Astrocyte (in vitro differentiated cells and primary cell): ENCODE data around the gene SORL1.

ENCODE experiments used
- CTCF ChIP-seq: IDR thresholded peaks from 2 replicates; pipeline ENCODE4 v1.5.1; 2011; ENCODE audit warnings: low read depth, mild to moderate bottlenecking, inconsistent platforms, low read length, moderate library complexity; ENCODE audit not compliant: insufficient read depth
- EZH2 ChIP-seq: IDR thresholded peaks from 2 replicates; pipeline ENCODE4 v1.6.1; 2012; ENCODE audit warnings: mild to moderate bottlenecking, low read length, inconsistent platforms; ENCODE audit not compliant: insufficient read depth

GRCh38 chr11:121487191-121487590 is 35.1 kb downstream of the SORL1 start:
- TF ChIP-seq CTCF (no peak), EZH2 (no peak)
